CD14-positive monocyte (primary cell): Measurements from ENCODE around the gene TMEM47. TPM values are rescaled to one million over a fixed set of nuclear protein-coding genes. Genes with fewer than 3 reads are reported as not detected.

Experiments used
- DNase-seq, 3 donors: peaks; one replicate each; pipeline ENCODE4 v3.0.0-alpha.2; 2011 to 2022
- H2AFZ ChIP-seq: 2 replicates; pipeline ENCODE4 v1.6.0; 2012; ENCODE audit warnings: mild to moderate bottlenecking, low read depth, low read length, inconsistent platforms; ENCODE audit not compliant: insufficient read depth, poor library complexity, severe bottlenecking
- H3K27ac ChIP-seq, 2 donors: 1 replicate in 1 of 2; 2 replicates in 1 of 2; pipeline ENCODE4 v1.5.1; 2012 to 2013; ENCODE audit warnings: low read length in 2 of 2, control low read depth in 1 of 2, inconsistent platforms in 1 of 2, low read depth in 1 of 2, mild to moderate bottlenecking in 1 of 2
- H3K27me3 ChIP-seq, 2 donors: one replicate each; pipeline versions ENCODE4 v1.6.0 to v1.6.1; 2011 to 2013; ENCODE audit warnings: low read length in 2 of 2; ENCODE audit not compliant: control insufficient read depth in 2 of 2, insufficient read depth in 2 of 2
- H3K36me3 ChIP-seq, 2 donors: replicated peaks in 1 of 2; 1 replicate in 1 of 2; 2 replicates in 1 of 2; pipeline versions ENCODE4 v1.5.1 to v1.6.1; 2012 to 2013; ENCODE audit warnings: low read length in 2 of 2, control low read depth in 1 of 2, inconsistent platforms in 1 of 2, mild to moderate bottlenecking in 1 of 2; ENCODE audit not compliant: insufficient read depth in 2 of 2, control insufficient read depth in 1 of 2
- H3K4me1 ChIP-seq, 2 donors: 1 replicate in 1 of 2; 2 replicates in 1 of 2; pipeline versions ENCODE4 v1.5.1 to v1.6.1; 2012 to 2013; ENCODE audit warnings: low read length in 2 of 2, control low read depth in 1 of 2, inconsistent platforms in 1 of 2, mild to moderate bottlenecking in 1 of 2, moderate library complexity in 1 of 2; ENCODE audit not compliant: insufficient read depth in 2 of 2, control insufficient read depth in 1 of 2
- H3K4me2 ChIP-seq: replicated peaks from 2 replicates; pipeline ENCODE3; 2012; ENCODE audit warnings: low read length, moderate library complexity, mild to moderate bottlenecking; ENCODE audit not compliant: poor library complexity, severe bottlenecking; ENCODE audit errors: extremely low read depth
- H3K4me3 ChIP-seq, 3 experiments: fragments of 200-600 bp in 1 of 3; sonication (generic) in 1 of 3; replicated peaks in 1 of 3; 1 replicate in 2 of 3; 2 replicates in 1 of 3; pipeline ENCODE4 v1.5.1; 2011 to 2013; ENCODE audit warnings: low read length in 3 of 3, mild to moderate bottlenecking in 3 of 3, control low read depth in 2 of 3, low read depth in 2 of 3, inconsistent platforms in 1 of 3, moderate library complexity in 1 of 3
- H3K79me2 ChIP-seq: 2 replicates; pipeline ENCODE4 v1.6.0; 2012; ENCODE audit warnings: mild to moderate bottlenecking, control low read depth, inconsistent platforms, low read length, moderate library complexity; ENCODE audit not compliant: insufficient read depth
- H3K9ac ChIP-seq: 2 replicates; pipeline ENCODE4 v1.6.0; 2017; ENCODE audit warnings: low read length, mild to moderate bottlenecking; ENCODE audit not compliant: insufficient read depth, poor library complexity, severe bottlenecking
- H3K9me3 ChIP-seq, 2 donors: replicated peaks in 1 of 2; 1 replicate in 1 of 2; 2 replicates in 1 of 2; pipeline versions ENCODE4 v1.5.1 to v1.6.1; 2012 to 2013; ENCODE audit warnings: low read length in 2 of 2, control low read depth in 1 of 2; ENCODE audit not compliant: control insufficient read depth in 1 of 2, insufficient read depth in 1 of 2
- H4K20me1 ChIP-seq: 2 replicates; pipeline ENCODE4 v1.6.0; 2012; ENCODE audit warnings: mild to moderate bottlenecking, low read length, control low read depth, moderate library complexity; ENCODE audit not compliant: insufficient read depth
- H3K27ac Mint-ChIP-seq, 7 donors: one replicate each; pipeline ENCODE4 v1.8.0; 2020; ENCODE audit warnings: mild to moderate bottlenecking in 7 of 7, mixed read lengths in 7 of 7, moderate library complexity in 6 of 7, inconsistent platforms in 2 of 7
- H3K27me3 Mint-ChIP-seq, 3 donors: one replicate each; pipeline ENCODE4 v1.8.0; 2021 to 2022; ENCODE audit warnings: low read depth in 3 of 3, mild to moderate bottlenecking in 3 of 3, mixed read lengths in 3 of 3, moderate library complexity in 3 of 3, inconsistent platforms in 1 of 3
- H3K36me3 Mint-ChIP-seq, 2 donors: one replicate each; pipeline ENCODE4 v1.8.0; 2020; ENCODE audit warnings: mixed read lengths in 2 of 2, inconsistent platforms in 1 of 2, mild to moderate bottlenecking in 1 of 2
- H3K4me1 Mint-ChIP-seq: one replicate; pipeline ENCODE4 v1.8.0; 2020; ENCODE audit warnings: mild to moderate bottlenecking, mixed read lengths
- H3K4me3 Mint-ChIP-seq, 2 donors: one replicate each; pipeline ENCODE4 v1.8.0; 2020; ENCODE audit warnings: mild to moderate bottlenecking in 2 of 2, mixed read lengths in 2 of 2, moderate library complexity in 1 of 2
- H3K9me3 Mint-ChIP-seq, 7 donors: one replicate each; pipeline ENCODE4 v1.8.0; 2020 to 2022; ENCODE audit warnings: mixed read lengths in 7 of 7, mild to moderate bottlenecking in 6 of 7, moderate library complexity in 6 of 7, inconsistent platforms in 2 of 7
- CTCF ChIP-seq: fragments of 200-600 bp; IDR thresholded peaks from one replicate; pipeline ENCODE4 v1.8.0; 2022; ENCODE audit warnings: antibody characterized with exemption, mild to moderate bottlenecking
- WGBS: methylation state at CpG from one replicate; pipeline ENCODE4 v1.1.5; 2013; ENCODE audit warnings: missing lambda C conversion rate; ENCODE audit not compliant: insufficient coverage; 5-methylcytosine and 5-hydroxymethylcytosine counted together
- intact Hi-C, 2 donors: fragments of 100-400 bp; cut with micrococcal nuclease; formaldehyde crosslinking; loops; one replicate each; pipeline versions ENCODE4 v1.15.0 to v1.15.1; 2023
- polyA plus RNA-seq, 3 donors: library from polyadenylated mRNA; depleted of rRNA in 1 of 3; unstranded in 2 of 3; stranded (reverse) in 1 of 3; fragments of 300-500 nt in 2 of 3; fragments of >200 nt in 1 of 3; fragmentation: Illumina TruSeq in 2 of 3; gene quantifications; 1 replicate in 2 of 3; 2 replicates in 1 of 3; pipeline ENCODE4 v1.2.3, GENCODE V29; 2012 to 2021

Gene TMEM47
- polyA plus RNA-seq, 3 donors, result not detected

GRCh38 chrX:34653811-34654210 lies 3.3 kb downstream of the TMEM47 start:
- H3K9ac ChIP-seq, result no peak overlapping the region
- Mint-ChIP-seq H3K36me3 (no peaks in the 10 kb centered on the region), H3K4me3 (no peak overlapping the region), H3K9me3 (peaks cover 2 to 10% (median 8%) of the 10 kb centered on the region in 7 donors), H3K27me3 (peaks cover 26 to 44% (median 35%) of the 10 kb centered on the region in 3 donors), H3K4me1 (peaks cover 5% of the 10 kb centered on the region), H3K27ac (no peak overlapping the region)
- no peaks in the 10 kb centered on the region for H3K4me1 ChIP-seq
- H3K79me2 ChIP-seq, result no peaks in the 10 kb centered on the region
- H4K20me1 ChIP-seq, result no peaks in the 10 kb centered on the region
- no peaks in the 10 kb centered on the region for H3K36me3 ChIP-seq
- DNase-seq, result no peak
- no peak for TF ChIP-seq CTCF
- no peak overlapping the region for H3K4me2 ChIP-seq
- no peak overlapping the region for H2AFZ ChIP-seq
- H3K27me3 ChIP-seq, result peaks cover 33% of the 10 kb centered on the region in 2 donors
- H3K9me3 ChIP-seq, result peaks cover 0 to 11% of the 10 kb centered on the region in 2 donors
- intact Hi-C loops, result no loop called here
- 80% methylated on average over 1 of the region's 6 CpGs for WGBS
- H3K4me3 ChIP-seq, result no peak overlapping the region
- H3K27ac ChIP-seq, result no peak overlapping the region

- Histone ChIP-seq H3K27me3 (no peaks in the 10 kb centered on the region), H3K36me3 (no peaks in the 10 kb centered on the region), H3K4me3 (no peak overlapping the region), H3K27ac (no peak overlapping the region), H4K20me1 (no peaks in the 10 kb centered on the region), H2AFZ (no peak overlapping the region), H3K4me2 (no peak overlapping the region), H3K9me3 (no peaks in the 10 kb centered on the region), H3K79me2 (no peaks in the 10 kb centered on the region), H3K4me1 (no peaks in the 10 kb centered on the region), H3K9ac (no peak overlapping the region)
- H3K36me3 Mint-ChIP-seq, result no peaks in the 10 kb centered on the region
- no peak for DNase-seq
- H3K4me1 Mint-ChIP-seq, result no peaks in the 10 kb centered on the region
- no peaks in the 10 kb centered on the region for H3K9me3 Mint-ChIP-seq
- no CpG with 5 or more reads among the region's 2 CpGs for WGBS
- no peak overlapping the region for H3K4me3 Mint-ChIP-seq
- H3K27me3 Mint-ChIP-seq, result no peaks in the 10 kb centered on the region
- no peak overlapping the region for H3K27ac Mint-ChIP-seq
- intact Hi-C loops, result no loop called here
- no peak for TF ChIP-seq CTCF
These were observed 14.2 kb downstream of the TMEM47 start for GRCh38 chrX:34642849-34643248.
